SK-N-SH treated with all-trans-retinoic acid at 6 μM for 48 hours (cell line): ENCODE results near the gene LCN2.

Experiments
- ARNTL ChIP-seq: fragments of 450-650 bp; formaldehyde crosslinking; IDR thresholded peaks from 2 replicates; pipeline ENCODE4 v1.5.0; 2020; ENCODE audit warnings: low read depth, mild to moderate bottlenecking, moderate library complexity, borderline replicate concordance
- CSDC2 ChIP-seq: fragments of 250-450 bp; sonication (Bioruptor Pico); IDR thresholded peaks from 2 replicates; pipeline ENCODE4 v1.5.0; 2020; ENCODE audit warnings: mild to moderate bottlenecking, moderate library complexity
- GLIS3 ChIP-seq: fragments of 250-450 bp; sonication (Bioruptor Pico); IDR thresholded peaks from 2 replicates; pipeline ENCODE4 v1.5.0; 2020; ENCODE audit warnings: mild to moderate bottlenecking, moderate library complexity
- TOX ChIP-seq: fragments of 250-450 bp; sonication (Bioruptor Pico); IDR thresholded peaks from 2 replicates; pipeline ENCODE4 v1.8.0; 2021; ENCODE audit warnings: mild to moderate bottlenecking, moderate library complexity, borderline replicate concordance
- ZFP30 ChIP-seq: fragments of 450-650 bp; formaldehyde crosslinking; IDR thresholded peaks from 2 replicates; pipeline ENCODE4 v1.5.0; 2022; ENCODE audit warnings: mild to moderate bottlenecking, moderate library complexity

DNA sequence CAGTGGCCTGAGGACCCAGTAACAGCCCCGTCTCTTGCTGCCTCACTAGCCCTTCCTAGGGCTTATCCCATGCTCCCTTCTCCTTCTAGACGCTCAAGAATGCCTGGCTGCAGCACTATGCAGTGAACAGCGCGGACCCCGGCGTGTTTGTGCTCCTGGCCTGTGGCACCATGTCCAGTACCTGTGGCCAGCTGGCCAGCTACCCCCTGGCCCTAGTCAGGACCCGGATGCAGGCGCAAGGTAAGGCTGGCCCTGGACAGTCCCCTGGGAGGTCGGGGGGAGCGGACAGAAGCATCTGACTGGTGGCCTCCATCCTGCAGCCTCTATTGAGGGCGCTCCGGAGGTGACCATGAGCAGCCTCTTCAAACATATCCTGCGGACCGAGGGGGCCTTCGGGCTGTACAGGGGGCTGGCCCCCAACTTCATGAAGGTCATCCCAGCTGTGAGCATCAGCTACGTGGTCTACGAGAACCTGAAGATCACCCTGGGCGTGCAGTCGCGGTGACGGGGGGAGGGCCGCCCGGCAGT lies 42.2 kb upstream of the LCN2 start:
- TF ChIP-seq GLIS3 (CRISPR knock-in tag) (no peak), ZFP30 (CRISPR knock-in tag) (no peak), ARNTL (no peak), TOX (CRISPR knock-in tag) (no peak), CSDC2 (no peak)
